ENCODE measurements around the gene KIAA1191.

KIAA1191 gene

DNA sequence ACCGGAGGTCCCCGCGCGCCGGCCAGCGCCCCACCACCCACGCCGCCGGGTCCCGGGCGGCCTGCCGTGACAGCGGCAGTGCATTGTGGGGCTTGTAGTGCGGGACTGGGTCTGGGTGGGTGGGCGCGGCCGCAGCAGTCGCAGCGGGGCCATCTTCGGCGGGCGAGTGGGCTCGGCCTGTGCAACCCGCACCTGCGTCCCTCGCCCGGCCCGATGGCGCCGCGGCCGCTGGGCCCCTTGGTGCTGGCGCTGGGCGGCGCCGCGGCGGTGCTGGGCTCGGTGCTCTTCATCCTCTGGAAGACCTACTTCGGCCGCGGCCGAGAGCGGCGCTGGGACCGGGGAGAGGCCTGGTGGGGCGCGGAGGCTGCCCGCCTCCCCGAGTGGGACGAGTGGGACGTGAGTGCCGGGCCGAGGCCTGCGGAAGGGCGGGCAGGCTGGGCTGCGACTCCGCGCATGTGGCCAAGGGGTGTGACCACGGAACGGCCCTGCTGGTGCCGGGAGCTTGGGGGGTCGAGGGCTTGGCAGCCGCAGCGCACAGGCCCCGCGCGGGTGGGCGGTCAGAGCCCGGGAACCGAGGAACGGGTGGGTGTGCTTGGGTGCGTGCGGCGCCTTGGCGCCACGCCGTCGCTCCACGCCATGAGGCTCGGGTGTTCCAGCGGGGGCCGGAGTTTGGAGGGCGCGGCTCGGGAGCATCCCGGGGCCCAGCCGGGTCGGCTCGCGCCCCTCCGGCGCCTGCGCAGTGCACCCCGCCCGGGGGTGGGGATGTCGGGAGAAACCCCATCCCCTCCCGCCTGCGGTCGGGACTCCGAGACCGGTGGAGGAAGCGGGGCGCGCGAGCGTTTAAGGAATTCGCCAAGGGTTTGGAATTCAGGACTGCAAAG, 4.0 kb upstream of the KIAA1191 start, which contains the start of gene ARL10:
Gene ARL10, plus strand, starts transcription at position 137 of the 881 bp plus-strand sequence. Its CDS starts 77 bp downstream, at position 214.
- DNase-seq (ENCODE audit: low spot score) = peak; percentile 78

DNA sequence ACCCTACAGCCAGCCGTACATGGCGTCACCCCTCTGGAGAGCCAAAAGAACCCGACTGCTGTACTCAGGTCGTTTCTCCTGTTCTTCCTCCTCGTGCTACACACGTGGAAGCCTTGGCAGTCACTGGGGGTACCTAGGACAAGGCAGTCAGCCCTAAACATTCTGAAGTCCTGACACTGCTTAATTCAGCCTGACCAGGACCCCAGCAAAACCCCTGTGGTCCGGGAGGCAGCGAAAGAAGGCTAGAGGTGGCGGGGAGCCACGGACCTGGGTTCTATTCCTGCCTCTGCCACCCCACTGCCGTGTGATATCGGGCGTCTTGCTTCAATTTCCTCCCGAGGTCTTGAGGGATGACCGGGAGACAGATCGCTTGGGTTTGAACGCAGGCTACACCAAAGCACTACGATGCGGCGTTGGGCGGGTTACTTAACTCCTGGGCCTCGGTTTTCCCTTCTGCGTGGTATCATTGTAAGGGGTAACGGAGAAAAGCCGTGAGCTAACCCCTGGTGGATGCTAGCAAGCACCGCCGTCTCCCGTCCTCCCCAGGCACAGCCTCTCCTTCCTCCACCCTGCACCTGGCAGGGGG, 3.3 kb upstream of the KIAA1191 start:
- no peak for DNase-seq (ENCODE audit: low spot score)

DNA sequence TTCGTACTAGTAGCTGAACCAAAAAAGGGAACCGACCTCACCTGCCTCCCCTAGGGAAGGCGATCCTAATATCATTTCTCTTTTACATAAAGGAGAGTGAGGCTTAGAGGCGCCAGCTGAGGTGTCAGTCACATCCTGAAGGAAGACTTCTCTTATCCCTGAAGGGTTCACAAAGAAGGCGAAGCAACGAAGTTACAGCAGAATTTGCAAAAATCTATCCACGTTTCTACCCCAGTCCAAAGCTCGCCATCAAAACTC, 598 bp upstream of the KIAA1191 start:
- DNase-seq (ENCODE audit: low spot score) = no peak

DNA sequence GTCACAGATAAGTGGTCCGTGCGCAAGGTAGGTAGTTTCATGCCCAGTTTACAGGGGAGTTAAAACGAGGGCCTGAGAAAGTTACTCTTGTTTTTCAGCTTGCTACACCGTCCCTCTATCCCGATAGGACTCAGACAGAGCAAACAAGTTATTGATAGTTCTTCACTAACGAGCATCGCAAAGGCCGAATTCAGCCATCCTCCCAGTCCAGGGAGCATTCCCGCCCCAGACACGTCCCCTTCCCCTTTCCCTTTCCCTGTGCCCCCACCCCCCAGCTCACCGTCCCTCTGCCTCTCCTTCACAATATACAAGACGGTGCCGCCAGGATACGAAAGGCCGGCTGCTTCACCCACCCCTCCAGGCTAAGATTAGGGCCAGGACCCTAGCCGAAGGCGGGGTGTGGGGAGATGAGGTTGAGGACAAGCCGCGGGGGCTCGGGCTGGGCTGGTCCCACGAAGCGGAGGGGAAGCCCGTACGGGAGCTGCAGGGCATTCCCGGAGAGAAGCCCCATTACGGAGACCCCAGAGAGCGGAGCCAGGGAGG, 599 bp downstream of the KIAA1191 start:
- DNase-seq (ENCODE audit: low spot score) = peak; percentile 70

DNA sequence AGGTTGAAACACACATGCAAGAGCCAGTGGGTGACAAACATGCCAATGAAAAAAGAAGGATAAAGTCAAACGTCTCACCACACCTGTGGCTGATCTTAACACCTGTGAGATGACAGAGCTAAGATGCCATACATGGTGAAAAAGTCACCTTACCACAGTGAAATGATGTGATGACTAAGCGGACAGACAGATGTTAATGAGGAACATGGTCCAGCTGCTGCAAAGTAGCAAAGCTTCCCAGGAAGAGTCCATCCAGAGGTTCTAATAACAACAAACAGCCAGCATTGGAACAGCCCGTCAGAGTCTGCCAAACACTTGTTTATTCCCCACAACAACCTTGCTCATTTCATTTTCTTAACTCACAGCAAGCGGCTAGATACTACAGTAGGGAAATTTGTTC, 1.9 kb downstream of the KIAA1191 start:
- no peak for DNase-seq (ENCODE audit: low spot score)

DNA sequence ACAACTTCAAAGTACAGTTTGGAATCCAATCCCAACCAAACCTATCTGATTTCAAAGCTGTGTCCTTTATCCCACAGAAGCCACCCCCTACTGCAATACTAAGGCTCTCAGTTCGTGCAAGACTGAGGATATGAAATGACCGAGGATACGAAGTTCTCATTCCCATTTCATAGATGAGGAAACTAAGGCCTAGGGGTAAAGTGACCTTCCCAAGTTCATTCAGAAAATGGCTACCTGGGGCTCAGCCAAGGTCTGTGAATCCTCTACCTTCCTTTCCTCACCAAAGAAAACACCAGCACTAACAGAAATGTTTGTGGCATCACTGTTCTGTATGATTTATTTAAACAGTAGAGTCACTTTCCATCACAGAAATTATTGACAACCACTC, 5.4 kb downstream of the KIAA1191 start:
- no peak for DNase-seq (ENCODE audit: low spot score)

DNA sequence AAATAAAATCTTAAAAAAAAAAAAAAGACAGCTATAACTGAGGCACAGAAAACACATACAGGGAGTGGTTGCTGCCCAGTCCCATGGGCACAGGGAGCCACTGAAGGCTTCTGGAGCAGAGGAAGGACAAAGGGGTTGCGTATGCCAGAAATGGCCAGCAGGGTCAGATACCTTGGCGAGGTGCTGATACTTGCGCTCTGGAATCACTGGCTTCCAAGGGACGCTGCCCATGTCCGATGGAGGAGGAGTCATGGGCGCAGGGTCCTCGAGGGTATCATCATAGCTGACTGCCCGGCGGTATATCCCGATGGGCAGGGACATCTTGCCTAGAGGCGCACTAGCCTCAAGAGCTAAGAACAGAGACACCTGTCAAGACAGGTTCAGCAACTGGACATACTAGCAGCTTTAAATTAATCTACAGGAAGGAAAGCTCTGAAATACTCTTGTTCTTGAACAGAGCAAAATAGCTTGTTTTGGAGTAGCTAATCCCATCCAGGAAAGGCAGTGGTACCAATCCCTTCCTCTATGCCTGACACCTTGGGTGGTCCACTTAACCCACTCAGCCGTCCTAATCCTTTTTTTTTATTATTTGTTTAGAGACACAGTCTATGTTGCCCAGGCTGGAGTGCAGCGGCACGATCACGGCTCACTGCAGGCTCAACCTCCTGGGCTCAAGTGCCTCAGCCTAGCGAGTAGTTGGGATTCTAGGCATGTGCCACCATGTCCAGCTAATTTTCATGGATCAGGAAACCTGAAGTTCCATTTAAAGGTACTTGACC, 6.0 kb downstream of the KIAA1191 start:
- DNase-seq (ENCODE audit: low spot score) = no peak

DNA sequence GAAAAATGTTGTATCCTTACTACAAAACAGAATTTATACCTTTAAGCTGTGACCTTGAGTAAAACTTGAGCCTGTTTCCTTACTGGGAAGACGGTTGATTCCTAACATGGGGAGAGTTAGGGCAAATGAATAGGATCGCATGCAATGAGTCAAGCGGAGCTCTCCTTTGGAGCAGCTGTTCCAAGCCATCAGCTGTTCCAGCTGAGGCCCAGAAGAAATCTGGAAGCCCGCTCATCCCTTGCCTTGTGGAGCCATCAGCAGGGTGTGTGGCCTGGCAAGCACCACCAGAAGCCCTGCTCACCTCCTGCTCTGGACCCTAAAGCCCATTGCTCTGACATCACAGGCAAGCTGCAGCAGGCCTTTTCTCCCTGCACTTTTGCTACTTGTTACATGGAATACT, 8.0 kb downstream of the KIAA1191 start:
- no peak for DNase-seq (ENCODE audit: low spot score)

DNA sequence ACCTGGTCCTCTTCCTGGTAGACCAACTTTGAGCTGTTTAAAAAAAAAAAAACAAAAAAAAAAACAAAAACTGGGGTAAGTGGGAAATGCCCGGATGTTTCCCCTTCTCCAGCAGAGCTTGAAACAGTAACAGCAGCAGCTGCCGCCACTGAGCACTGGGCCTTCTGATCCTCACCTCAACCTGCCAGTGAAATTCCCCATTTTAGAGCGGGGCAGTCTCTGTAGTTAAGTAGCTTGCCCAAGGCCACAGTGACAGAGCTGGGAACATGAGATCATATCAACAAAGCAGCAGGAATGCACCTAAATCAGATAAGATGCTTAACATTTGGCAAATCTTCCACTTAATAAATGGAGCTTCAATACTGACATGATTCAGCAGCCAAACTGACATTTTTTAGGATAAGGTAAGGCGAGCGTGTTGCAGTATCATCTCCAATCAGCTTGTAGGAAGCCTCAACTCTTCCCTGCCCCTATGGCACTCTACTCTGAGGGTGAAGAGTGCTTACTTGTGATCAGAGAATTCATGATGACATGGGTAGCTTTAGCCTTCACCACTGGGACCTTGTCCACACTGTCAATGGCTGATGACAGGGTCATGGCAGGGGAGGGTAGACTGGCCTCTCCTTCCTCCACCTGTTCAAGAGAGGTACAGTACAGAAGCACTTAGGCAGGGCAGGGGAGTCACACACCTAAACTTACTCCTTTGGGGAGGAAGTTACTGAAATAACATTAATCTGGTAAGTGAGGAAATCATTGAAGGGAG, 9.3 kb downstream of the KIAA1191 start:
- no peak for DNase-seq (ENCODE audit: low spot score)

DNA sequence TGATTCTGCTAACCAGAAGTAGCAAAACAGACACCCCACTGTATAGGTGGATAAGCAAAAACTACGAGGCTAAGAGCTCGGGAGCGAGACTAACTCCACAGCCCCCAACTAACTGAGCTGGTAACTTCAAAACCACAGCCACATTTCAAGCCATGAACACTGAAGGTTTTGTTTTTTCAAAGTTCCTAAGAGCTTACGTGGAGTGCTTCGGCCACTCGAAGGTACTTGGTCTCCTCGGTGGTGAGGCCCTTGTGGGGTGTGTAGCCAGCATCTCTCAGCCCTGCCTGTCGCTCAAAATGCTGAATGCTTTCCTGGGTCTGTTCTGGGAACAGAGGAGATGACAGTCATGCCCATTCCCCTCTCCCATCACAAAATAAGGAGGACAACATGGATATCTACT, 11.1 kb downstream of the KIAA1191 start:
- no peak for DNase-seq (ENCODE audit: low spot score)

DNA sequence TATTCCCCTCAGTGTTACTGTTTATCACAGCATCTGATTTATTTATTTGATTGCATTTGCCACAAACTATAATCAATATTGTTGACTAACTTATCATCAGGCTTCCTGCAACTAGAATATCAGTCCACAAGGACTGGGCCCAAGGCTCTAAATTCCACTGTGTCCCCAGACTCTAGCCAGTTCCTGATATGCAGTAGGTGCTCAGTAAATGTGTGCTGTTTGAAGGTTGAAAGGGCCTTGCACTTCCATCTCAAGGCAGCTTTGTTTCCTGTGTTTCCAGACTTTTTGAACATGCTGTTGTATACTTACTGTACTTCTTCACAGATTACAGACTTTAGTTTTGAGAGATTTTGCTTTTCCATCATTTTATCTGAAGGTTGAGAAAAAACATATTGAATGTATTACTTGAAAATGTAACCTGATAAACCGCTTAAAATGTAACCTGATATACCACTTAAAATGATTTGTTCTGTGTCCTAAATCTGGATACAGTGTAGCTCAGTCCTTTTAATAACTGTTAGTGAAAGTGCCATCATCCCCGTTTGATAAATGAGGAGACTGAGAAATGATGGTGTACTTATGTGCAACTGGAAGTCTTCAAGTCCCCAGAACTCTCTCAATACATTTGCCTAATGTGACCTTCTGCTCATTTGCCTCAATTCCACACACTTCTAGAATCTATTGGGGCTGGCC, 18.7 kb downstream of the KIAA1191 start:
- no peak for DNase-seq (ENCODE audit: low spot score)

DNA sequence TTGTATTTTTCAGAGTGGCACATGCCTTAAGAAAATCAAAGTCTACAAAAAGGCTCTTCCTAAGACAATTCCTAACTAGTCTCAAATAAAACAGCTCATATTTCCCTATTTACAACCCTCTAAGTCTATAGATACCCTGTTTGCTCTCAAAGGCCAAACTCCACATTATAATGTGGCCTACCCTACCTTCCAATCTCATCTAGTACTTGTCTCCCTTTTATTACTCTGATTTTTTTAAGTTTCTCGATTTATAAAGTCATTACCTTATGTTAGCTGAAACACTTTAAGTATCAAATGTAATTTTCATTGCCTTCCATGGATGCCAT, 19.4 kb downstream of the KIAA1191 start:
- no peak for DNase-seq (ENCODE audit: low spot score)

DNA sequence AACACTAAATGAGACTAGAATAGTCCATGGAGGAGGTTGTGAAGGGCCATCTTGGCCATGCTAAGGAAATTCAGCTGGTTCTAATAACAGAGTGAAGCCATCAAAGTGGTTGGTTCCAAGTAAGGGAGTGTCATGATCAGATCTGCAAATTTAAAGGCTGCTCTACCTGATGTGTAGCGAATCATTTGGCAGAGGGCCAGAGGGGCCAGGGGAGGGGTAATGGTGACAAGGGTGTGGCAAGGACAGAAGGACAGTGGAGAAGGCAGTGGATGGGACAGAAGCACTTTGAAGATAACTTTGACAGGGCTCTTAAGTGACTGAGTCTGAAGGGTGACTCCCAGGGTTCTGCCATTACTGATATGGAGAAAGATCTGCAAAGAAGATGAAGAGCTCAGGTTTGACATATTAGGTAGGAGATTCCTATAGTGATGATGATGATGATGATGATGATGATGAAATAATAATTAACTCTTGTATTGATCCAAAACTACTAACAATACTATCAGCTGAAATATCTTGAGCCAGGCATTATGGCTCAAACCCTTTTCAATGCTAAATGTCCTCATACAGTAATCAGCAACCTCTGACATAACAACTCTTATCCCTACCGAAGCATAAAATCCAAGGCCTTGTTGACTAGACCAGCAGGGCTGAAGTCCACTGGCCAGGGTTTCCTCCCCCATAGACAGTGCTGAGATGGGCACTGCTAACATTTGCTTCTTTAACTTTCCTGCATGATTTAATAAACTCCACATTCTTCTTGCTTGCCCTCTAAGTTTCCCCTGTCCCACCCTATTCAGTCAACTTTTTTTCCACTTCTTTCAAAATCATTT, 20.0 kb downstream of the KIAA1191 start:
- DNase-seq (ENCODE audit: low spot score) = no peak

DNA sequence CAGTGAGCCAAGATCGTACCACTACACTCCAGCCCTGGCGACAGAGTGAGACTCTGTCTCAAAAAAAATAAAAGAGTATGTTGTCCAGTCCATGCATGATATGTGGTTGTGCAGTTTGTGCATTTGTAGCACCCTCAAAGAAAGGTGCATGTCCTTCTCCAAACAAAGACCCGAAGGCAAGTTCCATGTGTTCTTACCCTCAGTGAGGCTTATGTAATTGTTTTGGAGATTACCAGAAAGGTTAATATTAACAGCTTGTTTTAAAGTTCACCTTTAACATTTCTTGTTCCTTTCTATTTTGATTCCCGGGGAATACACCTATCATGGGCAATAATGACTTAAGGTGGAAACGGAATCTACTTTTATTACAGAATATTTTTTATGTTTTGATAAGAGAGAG, 22.3 kb downstream of the KIAA1191 start:
- DNase-seq (ENCODE audit: low spot score) = no peak

DNA sequence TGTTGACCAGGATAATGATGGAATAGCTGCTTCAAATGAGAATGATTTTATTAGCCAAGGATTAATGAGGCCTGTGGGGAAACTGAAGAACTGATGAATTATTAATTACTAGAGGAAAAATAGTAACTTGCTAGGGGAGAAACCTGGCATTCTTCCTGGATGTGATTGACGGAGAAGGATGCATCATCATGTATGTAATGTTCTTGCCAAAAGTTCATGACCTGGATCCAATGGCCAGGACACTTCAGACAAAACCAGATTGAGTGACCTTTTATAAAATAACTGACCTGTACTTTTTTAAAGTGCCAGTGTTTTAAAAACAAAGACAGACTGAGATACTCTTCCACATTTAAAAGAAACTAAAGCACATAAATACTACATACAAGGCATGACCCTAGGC, 23.7 kb downstream of the KIAA1191 start:
- DNase-seq (ENCODE audit: low spot score) = no peak

DNA sequence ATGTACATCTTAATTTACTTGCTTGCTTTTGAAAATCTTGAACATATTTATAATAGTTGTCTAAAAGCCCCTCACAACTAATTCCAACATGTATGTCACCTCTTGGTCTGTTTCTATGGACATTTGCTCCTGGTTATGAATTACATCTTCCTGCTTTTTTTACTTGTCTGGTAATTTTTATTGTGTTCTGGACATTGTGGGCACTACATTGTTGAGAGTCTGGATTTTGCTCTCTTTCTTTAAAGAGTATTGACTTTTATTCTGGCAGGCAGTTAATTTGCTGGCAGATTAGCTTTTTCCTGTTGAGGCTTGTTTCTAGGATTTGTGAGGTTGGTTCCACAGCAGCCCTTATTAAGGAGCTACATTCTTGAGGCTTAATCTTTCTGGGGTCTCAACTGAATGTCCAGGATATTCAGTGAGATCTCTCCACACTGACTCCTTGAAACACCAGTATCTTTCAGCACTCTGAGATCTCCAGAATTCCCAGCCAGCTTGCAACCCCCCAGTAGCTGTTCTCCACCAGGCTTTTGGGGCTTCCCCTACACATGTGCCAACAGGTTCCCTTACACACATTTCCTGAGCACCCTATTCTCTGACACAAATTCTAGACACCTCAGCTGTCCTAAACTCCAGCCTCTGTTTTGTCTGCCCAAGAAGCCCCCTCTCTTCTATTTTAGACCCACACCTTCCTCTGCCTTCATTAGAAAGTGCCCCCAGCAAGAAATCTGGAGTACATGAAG, 27.4 kb downstream of the KIAA1191 start:
- no peak for DNase-seq (ENCODE audit: low spot score)

DNA sequence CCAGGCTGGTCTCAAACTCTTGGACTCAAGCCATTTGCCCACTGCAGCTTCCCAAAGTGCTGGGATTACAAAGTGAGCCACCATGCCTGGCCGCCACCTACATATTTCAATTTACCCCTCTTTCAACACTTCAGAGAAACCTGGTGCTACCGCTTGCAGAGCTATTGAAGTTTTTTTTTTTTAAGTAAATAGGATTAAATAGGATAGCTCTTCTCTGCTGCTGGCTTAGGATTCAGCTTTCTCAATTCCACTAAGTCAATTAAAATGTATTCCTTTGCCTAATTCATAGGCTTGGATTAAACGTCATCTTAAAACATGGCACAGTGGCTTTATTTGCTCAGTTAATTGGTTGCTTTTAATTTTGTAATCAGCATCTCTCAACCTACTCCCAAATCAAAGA, 41.0 kb downstream of the KIAA1191 start:
- no peak for DNase-seq (ENCODE audit: low spot score)

DNA sequence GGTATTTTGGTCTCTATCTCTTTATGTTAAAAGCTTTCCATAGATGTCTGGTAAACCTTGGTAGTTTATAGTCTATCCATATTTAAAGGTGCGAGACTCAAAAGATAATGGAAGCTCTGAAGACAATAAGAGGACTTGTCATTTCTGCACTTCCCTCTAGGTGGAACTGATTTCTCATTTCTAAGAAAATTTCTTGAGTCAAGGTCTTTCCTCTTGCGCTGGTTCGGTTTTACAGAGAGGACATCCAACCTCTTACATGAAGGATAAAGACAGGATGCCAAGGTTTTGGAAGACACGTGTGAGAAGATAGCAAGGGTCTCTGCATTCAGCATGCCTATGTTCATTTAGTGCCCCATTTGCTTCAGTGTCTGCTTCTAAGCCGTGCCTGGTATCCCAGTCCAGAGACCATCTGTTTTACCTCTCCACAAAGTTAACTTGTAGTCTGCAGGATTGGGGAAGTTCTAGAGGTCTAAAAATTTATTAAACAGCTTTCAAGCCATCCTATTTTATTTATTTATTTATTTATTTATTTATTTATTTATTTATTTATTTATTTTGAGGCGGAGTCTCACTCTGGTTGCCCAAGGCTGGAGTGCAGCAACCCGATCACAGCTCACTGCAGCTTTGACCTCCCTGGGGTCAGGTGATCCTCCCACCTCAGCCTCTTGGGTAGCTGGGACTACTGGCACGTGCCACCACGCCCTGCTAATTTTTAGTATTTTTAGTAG, 41.6 kb downstream of the KIAA1191 start:
- no peak for DNase-seq (ENCODE audit: low spot score)

All from ecto neural progenitor cell (in vitro differentiated cells).